ENCODE measurements around the gene CELF1.

The CELF1 gene

DNA sequence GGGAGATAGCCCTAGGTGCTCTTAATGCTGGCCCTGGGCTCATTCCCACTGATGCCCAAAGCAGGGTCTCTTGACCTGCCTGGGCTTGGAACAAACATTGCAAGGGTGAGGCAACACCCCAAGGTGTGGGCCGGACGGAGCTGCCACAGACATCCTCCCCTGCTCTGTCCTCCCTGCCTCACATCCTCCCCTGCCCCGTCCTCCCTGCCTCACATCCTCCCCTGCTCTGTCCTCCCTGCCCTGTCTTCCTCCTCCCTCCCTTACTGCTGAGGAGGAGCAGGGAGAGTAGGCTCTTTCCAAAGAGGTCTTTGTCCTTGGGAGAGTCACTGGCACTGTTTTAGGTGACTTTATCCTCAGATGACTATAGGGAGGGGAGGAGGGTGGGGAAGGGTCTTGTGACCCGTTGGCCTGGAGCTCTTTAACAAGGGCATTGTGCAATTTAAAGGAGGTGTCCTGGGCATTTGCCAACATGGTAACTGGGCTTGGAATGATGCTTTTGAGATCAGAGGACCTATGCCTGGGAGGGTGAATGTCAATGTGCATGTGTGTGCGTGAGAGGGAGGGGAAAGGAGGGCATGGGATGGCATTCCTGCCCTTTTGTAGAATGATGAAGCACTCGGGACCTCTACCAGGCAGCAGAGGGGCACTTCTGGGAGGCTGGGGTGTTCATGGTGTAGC lies 34.2 kb upstream of the CELF1 start:
- peaks cover 9 to 18% of the 10 kb centered on the region in 2 donors for H3K4me1 Mint-ChIP-seq
- no peak overlapping the region for H3K4me3 Mint-ChIP-seq
- no peak overlapping the region for H3K27ac Mint-ChIP-seq
- peaks cover 5 to 12% of the 10 kb centered on the region in 2 donors for H3K27me3 Mint-ChIP-seq
- H3K9me3 Mint-ChIP-seq: no peaks in the 10 kb centered on the region
- ATAC-seq (replicated peaks) (peak in 1 of 2 donors; percentile 5), DNase-seq (no peak)
- H3K36me3 Mint-ChIP-seq: peaks cover 27 to 31% of the 10 kb centered on the region in 2 donors

DNA sequence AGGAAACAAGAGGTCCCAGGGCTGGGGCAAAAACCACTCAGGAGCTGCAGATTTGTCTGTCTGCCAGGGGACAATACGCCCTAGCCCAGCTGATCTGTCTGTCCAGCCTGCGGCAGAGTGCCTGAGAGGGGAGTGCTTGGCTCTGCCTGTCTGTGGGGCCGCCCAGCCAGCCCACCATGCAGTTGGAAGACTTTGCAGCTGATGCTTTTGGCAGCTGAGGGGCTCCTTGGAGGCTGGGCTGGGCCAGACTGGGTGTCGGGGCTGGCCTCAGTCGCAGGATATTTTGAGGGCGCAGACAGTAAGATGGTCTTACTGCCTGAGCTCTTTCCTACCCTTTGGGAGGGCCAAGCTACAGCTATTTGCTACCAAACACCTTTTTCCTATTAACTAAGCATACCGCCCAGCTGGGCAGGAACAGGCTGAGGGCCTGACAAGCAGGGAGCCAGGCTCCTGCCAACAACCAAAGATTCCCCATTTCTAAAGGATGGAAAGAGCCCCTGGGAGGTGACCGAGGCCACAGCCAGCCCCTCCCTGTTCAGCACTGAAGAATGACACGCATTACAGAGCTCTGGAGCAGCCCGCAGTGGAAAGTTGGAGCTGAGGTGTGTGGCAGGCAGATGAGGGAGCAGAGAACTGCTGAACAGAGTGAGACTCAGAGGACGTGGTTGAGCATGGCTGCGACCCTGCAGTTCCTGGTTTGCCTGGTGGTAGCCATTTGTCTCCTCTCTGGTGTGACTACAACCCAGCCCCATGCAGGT lies 33.3 kb upstream of the CELF1 start, which contains the start of gene FAM180B:
TSS of gene FAM180B (plus strand) at position 581 of the 758 bp plus-strand sequence. CDS start at position 672, 91 bp downstream.
- Mint-ChIP-seq H3K36me3 (peaks cover 32 to 37% of the 10 kb centered on the region in 2 donors), H3K9me3 (no peaks in the 10 kb centered on the region), H3K4me3 (no peak within 1 kb of the TSS), H3K27me3 (peaks cover 0 to 3% of the 10 kb centered on the region in 2 donors), H3K27ac (peak within 1 kb of the TSS; percentile 75), H3K4me1 (peaks cover 6 to 9% of the 10 kb centered on the region in 2 donors)
- DNase-seq: no peak
- no peak for ATAC-seq (replicated peaks)

DNA sequence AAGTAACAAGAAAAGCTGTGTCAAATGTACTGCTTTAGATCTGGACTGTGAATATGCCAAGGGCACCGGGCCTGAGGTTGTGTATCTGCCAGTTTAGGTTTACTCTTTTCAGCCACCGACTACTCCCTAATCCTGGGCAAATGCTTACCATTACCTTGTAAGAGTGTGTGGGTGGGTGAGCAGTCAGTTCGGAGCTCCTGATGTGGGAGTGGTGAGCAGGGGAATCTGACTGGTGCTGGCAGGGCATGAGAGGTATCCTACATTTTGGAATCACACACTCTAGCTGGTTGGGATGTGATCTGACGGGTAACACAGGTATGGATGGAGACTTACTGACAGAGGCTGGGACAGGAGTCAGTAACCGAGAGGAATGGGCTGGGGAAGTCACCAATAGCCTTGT lies 30.9 kb upstream of the CELF1 start:
- Mint-ChIP-seq H3K27me3 (no peaks in the 10 kb centered on the region), H3K4me3 (no peak overlapping the region), H3K27ac (no peak overlapping the region), H3K4me1 (peaks cover 12 to 18% of the 10 kb centered on the region in 2 donors), H3K9me3 (no peaks in the 10 kb centered on the region), H3K36me3 (peaks cover 33 to 38% of the 10 kb centered on the region in 2 donors)
- DNase-seq (no peak), ATAC-seq (replicated peaks) (no peak)

DNA sequence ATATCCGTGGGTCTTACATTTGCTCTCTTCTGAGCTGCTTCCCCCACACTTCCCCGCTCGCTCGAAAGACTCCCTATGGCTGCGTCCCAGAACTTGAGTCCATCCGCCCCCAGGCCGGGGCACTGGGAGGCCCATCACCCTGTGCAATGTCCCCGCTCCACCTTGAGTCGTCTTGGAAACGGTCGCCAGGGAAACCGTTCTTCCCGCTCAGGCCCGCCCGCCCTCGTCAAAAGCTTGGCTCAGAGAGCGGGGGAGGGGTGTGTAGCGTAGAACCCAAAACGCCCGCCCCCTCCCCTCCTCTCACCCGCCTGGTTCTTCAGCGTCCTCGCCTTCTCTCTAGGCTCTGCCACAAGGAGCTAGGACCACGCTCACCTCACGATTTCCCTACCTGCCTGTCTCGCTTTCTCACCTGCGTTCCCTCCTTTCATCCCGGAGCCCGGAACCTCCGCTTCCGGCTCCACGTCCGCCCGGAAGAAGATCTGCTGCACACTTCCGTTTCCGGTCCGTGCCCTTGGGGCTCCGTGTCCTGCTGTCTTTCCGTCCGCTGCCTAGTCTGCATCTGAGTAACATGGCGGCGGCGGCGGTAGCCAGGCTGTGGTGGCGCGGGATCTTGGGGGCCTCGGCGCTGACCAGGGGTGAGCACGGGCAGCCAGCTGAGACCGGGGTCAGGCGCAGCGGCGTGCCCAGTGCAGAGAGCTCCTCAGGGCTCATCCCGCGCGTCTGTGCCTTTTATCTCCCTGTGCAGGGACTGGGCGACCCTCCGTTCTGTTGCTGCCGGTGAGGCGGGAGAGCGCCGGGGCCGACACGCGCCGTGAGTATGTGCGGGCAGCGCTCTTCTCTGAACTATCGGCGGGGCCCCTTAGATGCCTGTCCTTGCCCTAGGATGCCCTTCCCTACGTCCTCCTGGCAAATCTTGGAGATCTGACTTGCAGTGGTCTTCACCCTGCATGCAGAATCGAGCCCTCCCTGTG lies 25.9 kb upstream of the CELF1 start, which contains the start of the genes KBTBD4 and NDUFS3:
TSS of gene KBTBD4 (minus strand) at position 447 of the 971 bp plus-strand sequence. CDS start at position 428, 19 bp downstream.
TSS of gene NDUFS3 (plus strand) at position 551 of the 971 bp plus-strand sequence. CDS start at position 569, 18 bp downstream.
- H3K36me3 Mint-ChIP-seq: peaks cover 27 to 44% of the 10 kb centered on the region in 2 donors

DNA sequence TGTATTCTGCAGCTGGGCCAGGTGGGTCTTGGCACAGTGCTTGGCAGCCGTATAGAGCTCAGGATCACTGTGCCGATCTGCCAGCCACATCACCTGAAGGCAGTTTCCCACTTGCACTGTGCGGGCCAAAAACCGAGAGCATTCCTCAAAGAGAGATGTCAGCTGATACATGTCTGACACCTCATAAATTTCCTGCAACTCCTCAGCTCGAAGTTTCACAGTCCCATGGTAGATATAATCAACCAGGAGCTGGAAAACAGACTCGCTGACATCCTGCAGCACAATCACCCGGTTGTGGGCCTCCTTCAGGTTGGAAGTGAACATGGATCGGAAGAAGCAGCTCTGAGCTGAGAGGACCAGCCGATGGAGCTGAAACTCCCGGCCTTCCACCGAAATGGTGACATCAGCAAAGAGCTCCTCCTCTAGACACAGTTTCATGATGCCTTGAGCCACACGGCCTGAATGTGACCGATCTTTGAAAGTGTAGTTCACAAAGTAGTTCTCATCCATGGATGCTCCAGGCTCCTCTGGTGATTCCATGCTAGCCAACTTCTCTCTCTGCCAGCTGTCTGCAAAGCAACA lies 24.6 kb upstream of the CELF1 start:
- Mint-ChIP-seq H3K4me1 (peaks cover 19 to 32% of the 10 kb centered on the region in 2 donors), H3K27me3 (no peaks in the 10 kb centered on the region), H3K4me3 (peak overlapping the region; percentile 91 to 98), H3K36me3 (peaks cover 26 to 44% of the 10 kb centered on the region in 2 donors), H3K9me3 (no peaks in the 10 kb centered on the region), H3K27ac (peak overlapping the region; percentile 20)
- DNase-seq (no peak), ATAC-seq (replicated peaks) (no peak)

More for the DNA sequence above, 25.9 kb upstream of the CELF1 start, which contains the start of the genes KBTBD4 and NDUFS3:
- peak; percentile 80 for DNase-seq
- peaks cover 20 to 32% of the 10 kb centered on the region in 2 donors for H3K4me1 Mint-ChIP-seq
- H3K4me3 Mint-ChIP-seq: peak within 1 kb of the TSS; percentile 91 to 98
- H3K9me3 Mint-ChIP-seq: no peaks in the 10 kb centered on the region
- peak; percentile 94 to 97 for ATAC-seq (replicated peaks)
- peak within 1 kb of the TSS; percentile 98 for H3K27ac Mint-ChIP-seq
- H3K27me3 Mint-ChIP-seq: no peaks in the 10 kb centered on the region

DNA sequence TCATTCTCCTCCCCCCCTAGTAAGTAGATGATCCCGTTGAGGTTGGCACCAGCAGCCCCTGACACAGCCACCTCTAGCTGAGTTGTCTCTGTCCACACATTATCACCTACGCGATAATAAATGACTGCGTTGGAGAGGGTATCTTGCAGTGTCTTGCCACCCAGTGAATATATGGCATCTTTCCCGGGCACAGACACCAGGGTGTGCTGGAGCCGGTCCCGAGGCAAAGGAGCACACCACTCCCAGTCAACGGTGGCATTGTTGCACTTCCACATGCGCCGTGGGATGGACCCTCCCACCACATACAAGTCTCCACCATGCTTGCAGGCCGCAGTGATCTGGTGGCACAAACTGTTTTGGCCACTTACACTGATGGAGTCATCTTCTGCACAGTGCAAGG lies 20.4 kb upstream of the CELF1 start:
- no peak for ATAC-seq (replicated peaks)
- no peak overlapping the region for H3K4me3 Mint-ChIP-seq
- no peak for DNase-seq
- H3K36me3 Mint-ChIP-seq: peaks cover 22 to 43% of the 10 kb centered on the region in 2 donors
- peaks cover 13 to 28% of the 10 kb centered on the region in 2 donors for H3K4me1 Mint-ChIP-seq
- H3K27ac Mint-ChIP-seq: no peak overlapping the region
- H3K9me3 Mint-ChIP-seq: no peaks in the 10 kb centered on the region
- H3K27me3 Mint-ChIP-seq: no peaks in the 10 kb centered on the region

DNA sequence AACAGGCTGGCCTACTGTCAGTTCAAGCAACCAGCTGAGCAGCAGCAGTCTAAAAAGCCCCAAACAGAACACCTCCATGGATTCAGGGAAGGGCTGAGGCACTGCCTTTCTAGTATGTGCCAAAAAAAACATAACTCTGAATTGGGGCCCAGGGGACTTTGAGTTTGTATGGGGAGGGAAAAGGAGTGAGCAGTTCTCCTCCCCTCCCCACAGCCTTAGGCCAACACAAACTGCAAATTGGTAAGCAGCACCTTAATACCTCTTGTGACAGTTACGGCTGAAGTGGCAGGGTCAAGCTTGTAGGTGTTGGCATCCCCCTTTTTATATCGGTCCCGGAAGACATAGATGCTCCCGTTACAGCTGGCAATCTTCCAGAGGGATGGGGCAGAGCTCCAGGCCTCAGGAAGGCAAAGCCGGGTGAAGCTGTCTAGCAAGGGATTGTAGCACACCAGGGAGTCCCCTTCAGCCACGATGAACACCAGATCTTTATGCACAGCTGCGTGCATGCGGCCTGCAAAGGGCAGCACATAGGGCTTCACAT lies 19.9 kb upstream of the CELF1 start:
- DNase-seq: no peak
- Mint-ChIP-seq H3K27me3 (no peaks in the 10 kb centered on the region), H3K9me3 (no peaks in the 10 kb centered on the region), H3K36me3 (peaks cover 22 to 43% of the 10 kb centered on the region in 2 donors), H3K4me3 (no peak overlapping the region), H3K4me1 (peaks cover 11 to 23% of the 10 kb centered on the region in 2 donors), H3K27ac (peak overlapping the region; percentile 47)
- ATAC-seq (replicated peaks): no peak

DNA sequence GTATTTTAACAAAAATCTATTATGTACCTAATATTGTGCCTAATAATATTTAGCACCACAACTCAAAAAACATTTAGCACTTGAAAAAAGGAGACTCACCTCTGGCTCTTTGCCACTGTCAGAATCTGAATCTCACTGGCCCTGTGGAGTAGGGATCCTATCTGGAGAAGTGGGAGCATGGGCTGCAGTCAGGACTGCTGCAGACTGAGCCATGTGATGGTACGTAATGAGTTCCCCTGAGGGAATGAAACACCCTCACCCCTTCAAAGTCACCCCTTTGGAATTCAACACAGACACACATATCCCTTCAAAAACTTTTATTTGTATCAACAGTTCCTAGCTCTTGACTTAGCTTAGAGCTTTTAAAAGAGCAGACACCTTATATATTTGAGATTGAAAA lies 19.0 kb upstream of the CELF1 start:
- H3K36me3 Mint-ChIP-seq: peaks cover 20 to 40% of the 10 kb centered on the region in 2 donors
- peaks cover 5 to 15% of the 10 kb centered on the region in 2 donors for H3K4me1 Mint-ChIP-seq
- H3K9me3 Mint-ChIP-seq: no peaks in the 10 kb centered on the region
- H3K27ac Mint-ChIP-seq: no peak overlapping the region
- DNase-seq (no peak), ATAC-seq (replicated peaks) (no peak)
- no peak overlapping the region for H3K4me3 Mint-ChIP-seq
- H3K27me3 Mint-ChIP-seq: no peaks in the 10 kb centered on the region

DNA sequence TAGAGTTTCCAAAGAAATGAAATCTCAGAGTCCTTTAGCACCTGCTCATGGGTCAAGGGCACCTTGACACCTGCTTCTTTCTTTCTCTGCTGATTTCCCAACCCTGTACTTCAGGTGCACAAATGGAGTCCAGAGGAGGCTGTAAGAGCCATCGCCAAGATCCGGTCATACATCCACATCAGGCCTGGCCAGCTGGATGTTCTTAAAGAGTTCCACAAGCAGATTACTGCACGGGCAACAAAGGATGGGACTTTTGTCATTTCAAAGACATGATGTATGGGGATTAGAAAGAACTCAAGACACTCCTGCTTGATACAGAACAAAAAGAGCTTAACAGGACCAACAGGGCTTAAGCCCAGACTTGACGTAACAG lies 18.4 kb upstream of the CELF1 start:
- no peak overlapping the region for H3K4me3 Mint-ChIP-seq
- ATAC-seq (replicated peaks): no peak
- H3K9me3 Mint-ChIP-seq: no peaks in the 10 kb centered on the region
- H3K36me3 Mint-ChIP-seq: peaks cover 17 to 36% of the 10 kb centered on the region in 2 donors
- no peak for DNase-seq
- H3K27me3 Mint-ChIP-seq: no peaks in the 10 kb centered on the region
- H3K27ac Mint-ChIP-seq: peak overlapping the region; percentile 83
- H3K4me1 Mint-ChIP-seq: peaks cover 7 to 15% of the 10 kb centered on the region in 2 donors

DNA sequence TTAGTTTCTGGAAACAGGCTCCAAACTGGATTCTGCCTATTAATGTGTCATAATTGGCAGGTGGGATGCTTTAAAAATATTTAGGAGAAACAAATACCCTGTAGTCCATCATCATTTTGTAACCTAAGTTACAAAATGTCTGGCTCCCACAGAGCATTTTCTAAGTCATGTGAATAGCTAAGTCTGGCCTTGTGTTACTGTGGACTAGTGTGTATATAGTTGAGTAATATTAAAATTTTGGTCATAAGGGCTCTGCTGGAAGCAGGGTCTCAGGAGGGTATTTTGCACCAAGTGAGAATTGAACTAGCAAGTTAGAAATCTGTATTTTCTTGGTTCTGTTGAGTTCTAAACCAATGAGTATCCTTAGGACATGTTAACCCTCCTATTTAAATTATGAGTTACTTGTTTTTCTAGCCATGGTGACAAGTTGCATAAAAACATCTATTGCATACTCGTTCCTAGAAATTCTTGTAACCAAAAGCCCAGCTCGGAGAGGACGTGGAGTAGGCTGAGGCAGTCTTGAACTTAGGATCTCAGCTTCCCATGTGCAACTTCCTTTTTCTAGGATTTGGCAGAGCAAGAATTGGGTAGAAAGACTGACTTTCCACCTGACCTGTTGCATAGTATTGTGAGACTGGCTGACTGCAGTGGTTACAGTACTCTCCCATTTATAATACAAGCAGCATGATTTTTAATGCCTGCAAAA lies 17.9 kb upstream of the CELF1 start:
- H3K4me3 Mint-ChIP-seq: no peak overlapping the region
- ATAC-seq (replicated peaks) (no peak), DNase-seq (no peak)
- no peaks in the 10 kb centered on the region for H3K9me3 Mint-ChIP-seq
- H3K27ac Mint-ChIP-seq: no peak overlapping the region
- peaks cover 7 to 12% of the 10 kb centered on the region in 2 donors for H3K4me1 Mint-ChIP-seq
- no peaks in the 10 kb centered on the region for H3K27me3 Mint-ChIP-seq
- H3K36me3 Mint-ChIP-seq: peaks cover 14 to 33% of the 10 kb centered on the region in 2 donors

DNA sequence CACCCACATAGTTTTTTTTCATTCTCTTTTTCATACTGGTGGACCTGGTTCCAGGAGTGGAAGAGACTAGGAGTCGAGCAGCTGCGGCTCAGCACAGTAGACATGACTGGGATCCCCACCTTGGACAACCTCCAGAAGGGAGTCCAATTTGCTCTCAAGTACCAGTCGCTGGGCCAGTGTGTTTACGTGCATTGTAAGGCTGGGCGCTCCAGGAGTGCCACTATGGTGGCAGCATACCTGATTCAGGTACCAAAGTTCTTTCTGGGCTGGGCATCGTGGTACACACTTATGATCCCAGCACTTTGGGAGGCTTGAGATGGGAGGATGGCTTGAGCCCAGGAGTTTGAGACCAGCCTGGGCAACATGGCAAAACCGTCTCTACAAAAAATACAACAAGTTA lies 16.7 kb upstream of the CELF1 start:
- ATAC-seq (replicated peaks) (no peak), DNase-seq (no peak)
- Mint-ChIP-seq H3K27me3 (no peaks in the 10 kb centered on the region), H3K27ac (no peak overlapping the region), H3K4me3 (no peak overlapping the region), H3K36me3 (peaks cover 12 to 28% of the 10 kb centered on the region in 2 donors), H3K9me3 (no peaks in the 10 kb centered on the region), H3K4me1 (peaks cover 13 to 19% of the 10 kb centered on the region in 2 donors)

DNA sequence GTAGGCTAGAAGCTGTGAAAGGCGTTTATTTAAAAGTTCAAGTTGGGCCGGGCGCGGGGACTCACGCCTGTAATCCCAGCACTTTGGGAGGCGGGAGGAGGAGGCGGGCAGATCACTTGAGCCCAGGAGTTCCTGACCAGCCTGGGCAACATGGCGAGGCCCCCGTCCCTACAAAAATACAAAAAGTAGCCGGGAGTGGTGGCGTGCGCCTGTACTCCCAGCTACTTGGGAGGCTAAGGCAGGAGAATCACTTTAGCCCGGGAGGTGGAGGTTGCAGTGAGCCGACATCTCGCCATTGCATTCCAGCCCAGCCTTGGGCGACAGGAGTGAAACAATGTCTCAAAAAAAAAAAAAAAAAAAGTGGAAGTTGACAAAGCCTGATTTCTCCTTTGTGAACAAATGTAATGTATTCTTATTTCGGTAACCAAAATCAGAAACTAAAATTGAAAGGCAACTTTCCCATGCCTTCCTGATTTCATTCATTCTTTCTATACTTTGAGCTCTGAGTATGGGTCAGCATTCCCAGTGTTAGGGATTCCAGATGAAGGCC lies 13.3 kb upstream of the CELF1 start:
- H3K27ac Mint-ChIP-seq: peak overlapping the region; percentile 82
- peak overlapping the region; percentile 87 to 96 for H3K4me3 Mint-ChIP-seq
- peaks cover 3 to 6% of the 10 kb centered on the region in 2 donors for H3K36me3 Mint-ChIP-seq
- ATAC-seq (replicated peaks) (no peak), DNase-seq (no peak)
- no peaks in the 10 kb centered on the region for H3K27me3 Mint-ChIP-seq
- H3K4me1 Mint-ChIP-seq: peaks cover 8 to 22% of the 10 kb centered on the region in 2 donors
- no peaks in the 10 kb centered on the region for H3K9me3 Mint-ChIP-seq

Data from stimulated activated naive B cell treated with anti-CD40 and anti-IgM and Interleukin-4, amounts not matched to agents 10 μg/mL and 1 μg/mL and 100 μg/mL, for 72 hours (primary cell).